DOHH2 (cell line): ENCODE data around the gene IQSEC2.

ENCODE experiments used
- H3F3A ChIP-seq: fragments of 200-600 bp; sonication (generic), shearing (Covaris generic); 2 replicates; pipeline ENCODE4 v1.6.0; 2016; ENCODE audit warnings: antibody characterized with exemption, mild to moderate bottlenecking; ENCODE audit not compliant: control insufficient read depth, insufficient read depth
- H3K27ac ChIP-seq: fragments of 200-600 bp; sonication (generic); 2 replicates; pipeline ENCODE4 v1.5.1; 2014; ENCODE audit warnings: low read depth, mild to moderate bottlenecking, low read length, moderate library complexity
- H3K27me3 ChIP-seq: fragments of 200-600 bp; sonication (generic); 2 replicates; pipeline ENCODE4 v1.6.1; 2014; ENCODE audit warnings: mild to moderate bottlenecking, low read length, mixed read lengths; ENCODE audit not compliant: control insufficient read depth
- H3K36me3 ChIP-seq: fragments of 200-600 bp; sonication (generic); 2 replicates; pipeline ENCODE4 v1.6.1; 2014; ENCODE audit warnings: mild to moderate bottlenecking, low read length, moderate library complexity, mixed read lengths; ENCODE audit not compliant: control insufficient read depth
- H3K4me1 ChIP-seq: fragments of 200-600 bp; sonication (generic); 2 replicates; pipeline ENCODE4 v1.6.1; 2014; ENCODE audit warnings: mild to moderate bottlenecking, low read length, mixed read lengths; ENCODE audit not compliant: control insufficient read depth
- H3K4me2 ChIP-seq: fragments of 200-600 bp; sonication (generic); 2 replicates; pipeline ENCODE4 v1.6.0; 2014; ENCODE audit warnings: mild to moderate bottlenecking, low read length, moderate library complexity
- H3K4me3 ChIP-seq: fragments of 200-600 bp; sonication (generic); 2 replicates; pipeline ENCODE4 v1.5.1; 2014; ENCODE audit warnings: mild to moderate bottlenecking, low read length, mixed read lengths
- H3K79me2 ChIP-seq: fragments of 200-600 bp; sonication (generic); 2 replicates; pipeline ENCODE4 v1.6.1; 2014; ENCODE audit warnings: mild to moderate bottlenecking, low read length, mixed read lengths; ENCODE audit not compliant: control insufficient read depth
- H3K9me2 ChIP-seq: fragments of 200-600 bp; sonication (generic); replicated peaks from 2 replicates; pipeline ENCODE4 v1.6.1; 2014; ENCODE audit warnings: mild to moderate bottlenecking, low read length, mixed read lengths; ENCODE audit not compliant: control insufficient read depth
- H3K9me3 ChIP-seq: fragments of 200-600 bp; sonication (generic); 2 replicates; pipeline ENCODE4 v1.6.1; 2014; ENCODE audit warnings: antibody characterized with exemption, low read length, mixed read lengths; ENCODE audit not compliant: control insufficient read depth, insufficient read depth
- H4K20me1 ChIP-seq: fragments of 200-600 bp; sonication (generic); 2 replicates; pipeline ENCODE4 v1.6.0; 2014; ENCODE audit warnings: low read depth, mild to moderate bottlenecking, antibody characterized with exemption, low read length, moderate library complexity; ENCODE audit not compliant: control insufficient read depth, insufficient read depth
- EZH2phosphoT487 ChIP-seq: fragments of 200-600 bp; sonication (generic); IDR thresholded peaks from 2 replicates; pipeline ENCODE4 v1.6.1; 2017; ENCODE audit warnings: borderline replicate concordance, mild to moderate bottlenecking, antibody characterized with exemption, low read length, moderate library complexity, mixed read lengths
- TF ChIP-seq, protein P1 (sequence below): fragments of 200-600 bp; sonication (generic); IDR thresholded peaks from one replicate; pipeline ENCODE4 v1.5.1; 2014; ENCODE audit warnings: antibody characterized with exemption, mild to moderate bottlenecking, low read depth, low read length; ENCODE audit not compliant: poor library complexity, severe bottlenecking

Gene IQSEC2

GRCh38 chrX:53290441-53291041 is 9.2 kb upstream of the IQSEC2 start:
- Histone ChIP-seq H4K20me1 (no peaks in the 10 kb centered on the region), H3K79me2 (no peaks in the 10 kb centered on the region), H3K36me3 (no peaks in the 10 kb centered on the region), H3K9me3 (no peaks in the 10 kb centered on the region), H3K4me2 (no peak overlapping the region), H3F3A (no peaks in the 10 kb centered on the region), H3K27ac (no peak overlapping the region), H3K27me3 (no peaks in the 10 kb centered on the region), H3K4me1 (peaks cover 26% of the 10 kb centered on the region), H3K9me2 (no peaks in the 10 kb centered on the region), H3K4me3 (no peak overlapping the region)
- no peak for TF ChIP-seq EZH2phosphoT487
- TF ChIP-seq, protein P1, sequence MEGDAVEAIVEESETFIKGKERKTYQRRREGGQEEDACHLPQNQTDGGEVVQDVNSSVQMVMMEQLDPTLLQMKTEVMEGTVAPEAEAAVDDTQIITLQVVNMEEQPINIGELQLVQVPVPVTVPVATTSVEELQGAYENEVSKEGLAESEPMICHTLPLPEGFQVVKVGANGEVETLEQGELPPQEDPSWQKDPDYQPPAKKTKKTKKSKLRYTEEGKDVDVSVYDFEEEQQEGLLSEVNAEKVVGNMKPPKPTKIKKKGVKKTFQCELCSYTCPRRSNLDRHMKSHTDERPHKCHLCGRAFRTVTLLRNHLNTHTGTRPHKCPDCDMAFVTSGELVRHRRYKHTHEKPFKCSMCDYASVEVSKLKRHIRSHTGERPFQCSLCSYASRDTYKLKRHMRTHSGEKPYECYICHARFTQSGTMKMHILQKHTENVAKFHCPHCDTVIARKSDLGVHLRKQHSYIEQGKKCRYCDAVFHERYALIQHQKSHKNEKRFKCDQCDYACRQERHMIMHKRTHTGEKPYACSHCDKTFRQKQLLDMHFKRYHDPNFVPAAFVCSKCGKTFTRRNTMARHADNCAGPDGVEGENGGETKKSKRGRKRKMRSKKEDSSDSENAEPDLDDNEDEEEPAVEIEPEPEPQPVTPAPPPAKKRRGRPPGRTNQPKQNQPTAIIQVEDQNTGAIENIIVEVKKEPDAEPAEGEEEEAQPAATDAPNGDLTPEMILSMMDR, result no peak

GRCh38 chrX:53288189-53288588 is 6.8 kb upstream of the IQSEC2 start:
- Histone ChIP-seq H3K9me2 (no peaks in the 10 kb centered on the region), H3K27me3 (no peaks in the 10 kb centered on the region), H3K27ac (no peak overlapping the region), H3K9me3 (no peaks in the 10 kb centered on the region), H3K4me1 (peaks cover 26% of the 10 kb centered on the region), H3K4me2 (peak overlapping the region; percentile 51), H4K20me1 (no peaks in the 10 kb centered on the region), H3F3A (no peaks in the 10 kb centered on the region), H3K4me3 (peak overlapping the region; percentile 17; the same call in 1 of the 2 replicates), H3K36me3 (no peaks in the 10 kb centered on the region), H3K79me2 (no peaks in the 10 kb centered on the region)
- TF ChIP-seq EZH2phosphoT487, result no peak
- TF ChIP-seq, protein P1, result no peak

DNA sequence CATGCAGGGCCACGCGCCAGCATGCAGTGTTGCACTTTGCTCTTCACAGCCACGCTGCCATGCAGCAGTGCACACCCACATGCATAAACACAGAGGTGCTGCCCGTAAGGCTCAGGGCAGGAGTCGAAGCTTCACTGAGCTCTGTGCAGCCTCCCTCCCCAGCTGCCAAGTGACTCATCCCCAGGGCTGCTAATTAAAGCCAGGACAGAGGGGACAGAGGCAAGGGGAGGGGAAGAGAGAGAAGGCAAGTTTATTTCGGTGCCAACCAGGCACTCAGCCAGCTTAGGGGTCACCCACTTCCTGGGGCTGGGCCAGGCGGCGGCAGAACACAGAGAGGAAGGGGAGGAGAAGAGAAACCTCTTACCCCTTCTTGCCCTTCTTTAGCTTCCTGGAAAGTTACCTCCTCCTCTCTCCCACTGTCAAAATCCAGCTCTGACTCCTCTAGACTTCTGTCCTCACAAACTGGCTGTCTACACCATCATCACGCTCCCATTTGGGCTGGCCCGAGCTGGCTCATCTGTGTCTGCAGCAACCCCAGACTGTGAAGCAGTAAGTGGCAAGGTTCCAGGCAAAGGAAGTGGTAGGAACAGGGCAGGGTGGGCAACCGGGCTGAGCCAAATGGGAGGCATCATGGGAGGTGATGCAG is 6.2 kb upstream of the IQSEC2 start:
- H3K27ac ChIP-seq, result no peak overlapping the region
- H3K27me3 ChIP-seq, result no peaks in the 10 kb centered on the region
- peak overlapping the region; percentile 17; the same call in 1 of the 2 replicates for H3K4me3 ChIP-seq
- H3K4me2 ChIP-seq, result peak overlapping the region; percentile 51
- no peaks in the 10 kb centered on the region for H3K9me3 ChIP-seq
- H3K9me2 ChIP-seq, result no peaks in the 10 kb centered on the region
- TF ChIP-seq EZH2phosphoT487, result no peak
- TF ChIP-seq, protein P1, result no peak
- no peaks in the 10 kb centered on the region for H4K20me1 ChIP-seq
- H3K4me1 ChIP-seq, result peaks cover 26% of the 10 kb centered on the region
- no peaks in the 10 kb centered on the region for H3K36me3 ChIP-seq
- no peaks in the 10 kb centered on the region for H3F3A ChIP-seq
- H3K79me2 ChIP-seq, result no peaks in the 10 kb centered on the region
